ENCODE data around the gene ULK4. TPM values are rescaled to one million over a fixed set of nuclear protein-coding genes. Genes with fewer than 3 reads are reported as not detected.
"Not testable (repeated sequence)": the region's sequence is repeated elsewhere in the genome, so short reads cannot be mapped to it uniquely, and the experiment has no call there.

The ULK4 gene
- polyA plus RNA-seq, 1 donor from 2014 or later = 5.6 TPM

GRCh38 chr3:41711651-41712050, 250.3 kb downstream of the ULK4 start:
- Mint-ChIP-seq H3K4me3 (no peak overlapping the region), H3K27me3 (no peaks in the 10 kb centered on the region), H3K4me1 (no peaks in the 10 kb centered on the region)

GRCh38 chr3:41710646-41711388, 251.1 kb downstream of the ULK4 start:
- no peaks in the 10 kb centered on the region for H3K4me1 Mint-ChIP-seq
- H3K27ac Mint-ChIP-seq = peak overlapping the region in 1 of 3 donors; percentile 46
- peaks cover 8% of the 10 kb centered on the region for H3K36me3 Mint-ChIP-seq
- H3K4me3 Mint-ChIP-seq = peak overlapping the region in 1 of 4 donors; percentile 28
- no peaks in the 10 kb centered on the region for H3K27me3 Mint-ChIP-seq
- peaks cover 0 to 1% (median 0%) of the 10 kb centered on the region in 3 donors for H3K9me3 Mint-ChIP-seq

More at GRCh38 chr3:41711651-41712050, 250.3 kb downstream of the ULK4 start:
- Mint-ChIP-seq H3K9me3 (peaks cover 0 to 1% (median 0%) of the 10 kb centered on the region in 3 donors), H3K36me3 (peaks cover 7% of the 10 kb centered on the region), H3K27ac (no peak overlapping the region)

- not testable (repeated sequence) for H3K27me3 Mint-ChIP-seq, H3K4me3 Mint-ChIP-seq, H3K4me1 Mint-ChIP-seq, H3K36me3 Mint-ChIP-seq, H3K9me3 Mint-ChIP-seq, H3K27ac Mint-ChIP-seq
These were observed 252.7 kb downstream of the ULK4 start for GRCh38 chr3:41709213-41709612.

- Mint-ChIP-seq H3K4me3 (no peak overlapping the region), H3K9me3 (peaks cover 0 to 1% (median 0%) of the 10 kb centered on the region in 3 donors), H3K27ac (peak overlapping the region in 1 of 3 donors; percentile 84), H3K4me1 (no peaks in the 10 kb centered on the region), H3K27me3 (no peaks in the 10 kb centered on the region), H3K36me3 (peaks cover 7% of the 10 kb centered on the region)
These were observed 253.7 kb downstream of the ULK4 start for GRCh38 chr3:41708176-41708575.

- H3K27me3 Mint-ChIP-seq = no peaks in the 10 kb centered on the region
These were observed 256.0 kb downstream of the ULK4 start for GRCh38 chr3:41705893-41706292.

GRCh38 chr3:41701191-41701698, 260.7 kb downstream of the ULK4 start:
- Mint-ChIP-seq H3K36me3 (peaks cover 11% of the 10 kb centered on the region), H3K4me1 (no peaks in the 10 kb centered on the region), H3K27ac (no peak overlapping the region), H3K27me3 (no peaks in the 10 kb centered on the region), H3K4me3 (no peak overlapping the region), H3K9me3 (no peaks in the 10 kb centered on the region)

More at GRCh38 chr3:41705893-41706292, 256.0 kb downstream of the ULK4 start:
- Mint-ChIP-seq H3K27ac (no peak overlapping the region), H3K36me3 (peaks cover 8% of the 10 kb centered on the region), H3K4me3 (no peak overlapping the region), H3K9me3 (peaks cover 0 to 1% (median 0%) of the 10 kb centered on the region in 3 donors), H3K4me1 (no peaks in the 10 kb centered on the region)

GRCh38 chr3:41700155-41700554, 261.7 kb downstream of the ULK4 start:
- H3K4me3 Mint-ChIP-seq = no peak overlapping the region
- no peak overlapping the region for H3K27ac Mint-ChIP-seq
- no peaks in the 10 kb centered on the region for H3K4me1 Mint-ChIP-seq
- peaks cover 10% of the 10 kb centered on the region for H3K36me3 Mint-ChIP-seq
- H3K9me3 Mint-ChIP-seq = no peaks in the 10 kb centered on the region
- H3K27me3 Mint-ChIP-seq = no peaks in the 10 kb centered on the region

GRCh38 chr3:41698898-41699297, 263.0 kb downstream of the ULK4 start:
- H3K4me3 Mint-ChIP-seq = no peak overlapping the region
- H3K27ac Mint-ChIP-seq = no peak overlapping the region
- no peaks in the 10 kb centered on the region for H3K27me3 Mint-ChIP-seq
- no peaks in the 10 kb centered on the region for H3K9me3 Mint-ChIP-seq
- H3K36me3 Mint-ChIP-seq = peaks cover 12% of the 10 kb centered on the region
- H3K4me1 Mint-ChIP-seq = no peaks in the 10 kb centered on the region

- Mint-ChIP-seq H3K4me1 (no peaks in the 10 kb centered on the region), H3K9me3 (no peaks in the 10 kb centered on the region), H3K27me3 (no peaks in the 10 kb centered on the region), H3K36me3 (peaks cover 12% of the 10 kb centered on the region), H3K27ac (no peak overlapping the region), H3K4me3 (no peak overlapping the region)
These were observed 264.2 kb downstream of the ULK4 start for GRCh38 chr3:41697702-41698101.

- not testable (repeated sequence) for H3K36me3 Mint-ChIP-seq, H3K27me3 Mint-ChIP-seq, H3K27ac Mint-ChIP-seq, H3K4me3 Mint-ChIP-seq, H3K4me1 Mint-ChIP-seq, H3K9me3 Mint-ChIP-seq
These were observed 266.1 kb downstream of the ULK4 start for GRCh38 chr3:41695806-41696205.

- Mint-ChIP-seq H3K4me3 (no peak overlapping the region), H3K36me3 (peaks cover 9% of the 10 kb centered on the region), H3K27me3 (no peaks in the 10 kb centered on the region), H3K27ac (no peak overlapping the region), H3K9me3 (no peaks in the 10 kb centered on the region), H3K4me1 (no peaks in the 10 kb centered on the region)
These were observed 268.1 kb downstream of the ULK4 start for GRCh38 chr3:41693799-41694198.

GRCh38 chr3:41690766-41691563, 270.9 kb downstream of the ULK4 start:
- Mint-ChIP-seq H3K4me3 (no peak overlapping the region), H3K4me1 (no peaks in the 10 kb centered on the region), H3K27ac (peak overlapping the region in 1 of 3 donors; percentile 71), H3K36me3 (peaks cover 6% of the 10 kb centered on the region), H3K27me3 (no peaks in the 10 kb centered on the region), H3K9me3 (no peaks in the 10 kb centered on the region)

- no peaks in the 10 kb centered on the region for H3K4me1 Mint-ChIP-seq
- no peaks in the 10 kb centered on the region for H3K27me3 Mint-ChIP-seq
- H3K36me3 Mint-ChIP-seq = peaks cover 7% of the 10 kb centered on the region
- H3K4me3 Mint-ChIP-seq = no peak overlapping the region
- no peak overlapping the region for H3K27ac Mint-ChIP-seq
- H3K9me3 Mint-ChIP-seq = no peaks in the 10 kb centered on the region
These were observed 273.1 kb downstream of the ULK4 start for GRCh38 chr3:41688595-41689380.

GRCh38 chr3:41684797-41685735, 276.8 kb downstream of the ULK4 start:
- no peaks in the 10 kb centered on the region for H3K27me3 Mint-ChIP-seq
- H3K4me3 Mint-ChIP-seq = no peak overlapping the region
- H3K9me3 Mint-ChIP-seq = no peaks in the 10 kb centered on the region
- no peak overlapping the region for H3K27ac Mint-ChIP-seq
- H3K36me3 Mint-ChIP-seq = peaks cover 17% of the 10 kb centered on the region
- H3K4me1 Mint-ChIP-seq = no peaks in the 10 kb centered on the region

Measured in IgD-negative memory B cell (primary cell).